Stimulated activated CD4-positive, alpha-beta T cell treated with anti-CD3 and anti-CD28 coated beads, TNF-alpha, amount 100 ng/mL, for 4 hours (primary cell): ENCODE measurements around the gene CROCC2.

Experiments
- DNase-seq, 3 experiments: peaks; one replicate each; pipeline ENCODE4 v3.0.0-alpha.2; 2020; ENCODE audit warnings: low read depth in 3 of 3

Gene CROCC2

GRCh38 chr2:240875228-240876034, 30.7 kb upstream of the CROCC2 start:
- no peak for DNase-seq

GRCh38 chr2:240876035-240876474, 30.1 kb upstream of the CROCC2 start:
- DNase-seq = no peak

- no peak for DNase-seq
These were observed 29.5 kb upstream of the CROCC2 start for GRCh38 chr2:240876475-240877251.

- no peak for DNase-seq
These were observed 28.4 kb upstream of the CROCC2 start for GRCh38 chr2:240877460-240878340.

GRCh38 chr2:240878341-240878936, 27.7 kb upstream of the CROCC2 start:
- DNase-seq = no peak

DNA sequence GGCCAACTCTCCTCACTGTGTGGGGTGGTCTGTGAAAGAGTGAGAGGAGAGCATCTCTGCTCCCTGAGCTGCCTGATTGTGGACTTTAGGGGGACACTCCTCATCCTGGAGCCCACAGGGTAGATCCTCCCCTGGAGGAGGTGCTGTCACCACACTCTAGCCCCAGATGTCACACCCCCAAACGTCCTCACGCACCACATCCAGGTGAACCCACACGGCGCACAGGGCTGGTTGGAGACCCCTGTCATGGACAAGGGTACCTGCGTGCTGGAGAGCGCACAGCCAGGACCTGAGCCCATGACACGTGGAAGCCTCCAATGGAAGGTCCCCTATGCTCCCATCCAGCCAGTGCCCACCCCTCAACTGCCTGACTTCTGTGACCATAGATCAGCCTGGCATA, 27.0 kb upstream of the CROCC2 start:
- DNase-seq = no peak

DNA sequence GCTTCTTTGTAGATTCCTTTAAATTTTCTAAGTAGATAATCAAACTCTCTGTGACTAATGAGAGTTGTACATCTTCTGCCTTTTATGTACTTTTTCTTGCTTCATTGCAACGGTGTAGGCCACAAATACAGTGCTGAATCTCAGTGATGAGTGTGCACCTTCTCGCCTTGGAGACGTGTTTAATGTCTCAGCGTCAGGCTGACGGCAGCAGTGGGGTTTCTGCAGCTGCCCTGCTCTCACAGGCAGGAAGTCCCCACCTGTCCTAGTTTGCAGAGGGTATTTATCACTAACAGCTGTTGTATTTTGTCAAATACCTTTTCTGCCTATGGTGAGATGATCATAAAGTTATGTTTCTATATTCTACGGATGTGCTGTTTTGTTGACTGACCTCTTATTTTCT, 24.2 kb upstream of the CROCC2 start:
- DNase-seq = no peak

DNA sequence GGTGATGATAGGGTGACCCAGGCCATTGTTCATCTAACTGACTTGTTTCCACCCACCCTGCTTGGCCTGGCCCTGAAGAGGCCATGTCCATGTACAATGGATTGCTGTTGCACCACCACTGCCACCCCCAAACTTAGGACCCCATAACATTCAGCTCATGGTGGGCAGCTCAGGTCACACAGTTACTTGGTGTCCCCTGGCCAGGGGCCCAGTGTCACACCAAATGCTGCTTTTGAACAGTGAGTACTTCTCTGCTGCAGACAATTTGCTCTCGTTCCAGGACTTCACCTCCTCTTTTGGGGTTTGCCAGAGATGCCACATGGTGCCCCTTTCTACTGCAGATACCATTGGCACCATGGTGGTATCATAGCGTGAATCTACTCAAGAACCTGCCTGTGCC, 21.9 kb upstream of the CROCC2 start:
- DNase-seq = no peak

GRCh38 chr2:240884745-240885144, 21.4 kb upstream of the CROCC2 start:
- no peak for DNase-seq

DNA sequence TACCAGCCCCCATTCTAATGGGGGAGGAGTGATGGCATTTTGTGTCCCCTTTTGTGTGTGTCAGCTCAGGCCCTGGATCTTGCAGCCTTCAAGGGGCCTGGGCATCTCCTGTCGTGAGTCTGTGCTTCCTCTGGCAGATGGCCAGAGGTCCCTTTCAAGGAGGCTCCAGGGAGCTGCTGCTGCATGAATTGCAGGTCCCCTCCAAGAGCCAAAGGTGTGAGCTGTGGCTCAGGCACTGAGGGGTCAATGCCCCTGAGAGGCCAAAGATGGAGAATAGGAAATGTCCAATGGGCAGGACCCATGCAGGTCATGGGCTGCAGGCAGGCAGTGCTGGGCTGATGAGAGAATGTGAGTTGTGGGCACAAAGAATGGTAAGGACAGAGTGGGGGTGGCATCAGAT, 20.6 kb upstream of the CROCC2 start:
- DNase-seq = no peak

DNA sequence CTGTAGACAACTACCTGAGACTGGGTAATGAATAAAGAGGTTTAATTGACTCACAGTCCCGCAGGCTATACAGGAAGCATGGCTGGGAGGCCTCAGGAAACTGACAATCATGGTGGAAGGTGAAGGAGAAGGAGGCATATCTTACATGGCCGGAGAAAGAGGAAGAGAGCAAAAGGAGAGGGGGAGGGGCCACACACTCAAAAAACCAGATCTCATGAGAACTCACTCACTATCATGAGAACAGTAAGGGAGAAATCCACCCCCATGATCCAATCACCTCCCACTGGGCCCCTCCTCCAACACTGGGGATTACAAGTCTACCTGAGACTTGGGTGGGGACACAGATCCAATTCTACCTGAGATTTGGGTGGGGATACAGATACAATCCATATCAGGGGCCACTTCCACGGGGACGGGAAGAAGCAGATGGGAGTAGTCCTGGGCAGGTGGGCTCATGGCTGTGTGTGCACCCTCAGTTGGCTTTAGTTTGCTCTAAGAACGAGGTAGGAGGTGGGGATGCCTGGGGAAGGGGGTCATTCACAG, 20.0 kb upstream of the CROCC2 start:
- no peak for DNase-seq

DNA sequence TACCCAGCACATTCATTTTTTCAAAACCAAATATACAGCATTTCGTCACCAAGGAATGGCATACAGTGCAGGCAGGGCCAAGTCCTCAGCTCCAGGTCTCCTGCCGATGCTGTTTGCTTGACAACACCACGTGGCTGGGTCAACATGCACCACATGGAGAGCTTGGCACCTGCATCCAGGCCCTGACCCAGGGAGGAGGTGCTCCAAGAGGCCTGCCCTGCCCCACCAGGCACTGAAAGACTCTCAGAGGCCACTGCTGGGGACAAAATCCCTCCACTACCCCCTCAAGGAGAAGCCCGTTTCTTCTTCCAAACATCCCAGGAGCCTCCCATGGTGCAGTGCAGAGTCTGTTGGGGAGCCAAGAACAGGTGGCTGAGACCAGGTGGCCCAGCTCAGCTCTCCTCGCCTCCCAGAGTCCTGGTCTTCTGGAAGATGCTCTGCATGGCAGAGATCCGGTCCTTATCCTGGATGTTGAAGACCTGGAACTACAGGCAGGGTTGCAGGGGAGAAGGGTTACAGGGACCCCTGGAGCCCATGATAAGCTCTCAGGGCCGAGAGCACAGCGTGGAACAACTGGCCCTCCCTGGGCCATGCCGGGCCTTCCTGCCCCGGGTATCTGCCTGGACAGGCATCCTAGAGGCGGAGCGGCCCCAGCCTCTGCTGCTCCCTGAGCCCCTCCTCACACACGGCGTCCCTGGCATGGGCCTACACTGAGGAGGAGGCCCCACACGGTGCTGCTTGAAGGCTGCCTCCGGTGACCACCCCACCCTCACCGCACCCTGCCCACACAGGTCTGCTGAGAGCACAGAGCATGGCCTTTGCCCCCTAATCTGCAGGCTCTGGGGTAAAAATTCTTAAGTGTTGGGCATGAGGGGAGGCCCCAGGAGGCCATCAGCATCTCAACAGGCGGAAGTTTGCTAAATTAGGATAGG, 19.2 kb upstream of the CROCC2 start:
- DNase-seq = no peak

DNA sequence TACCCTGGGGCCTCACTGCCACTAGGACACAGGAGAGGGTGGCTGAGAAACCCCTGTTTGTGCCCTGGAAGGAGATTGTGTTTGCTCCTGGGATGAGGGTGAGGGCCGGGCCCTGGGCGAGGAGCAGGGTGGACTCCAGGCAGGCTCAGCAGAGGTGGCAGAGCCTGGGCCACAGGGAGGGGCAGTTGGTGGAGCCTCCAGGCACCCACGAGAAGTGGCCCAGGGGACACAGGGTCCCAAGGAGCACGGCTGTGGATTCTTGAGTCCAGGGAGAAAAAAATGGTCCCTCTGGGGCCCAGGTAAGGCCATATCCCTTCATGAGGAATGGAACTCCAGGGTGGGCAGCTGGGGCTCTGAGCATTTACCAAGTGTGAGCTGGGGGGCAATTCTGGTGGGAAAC, 18.5 kb upstream of the CROCC2 start:
- no peak for DNase-seq

DNA sequence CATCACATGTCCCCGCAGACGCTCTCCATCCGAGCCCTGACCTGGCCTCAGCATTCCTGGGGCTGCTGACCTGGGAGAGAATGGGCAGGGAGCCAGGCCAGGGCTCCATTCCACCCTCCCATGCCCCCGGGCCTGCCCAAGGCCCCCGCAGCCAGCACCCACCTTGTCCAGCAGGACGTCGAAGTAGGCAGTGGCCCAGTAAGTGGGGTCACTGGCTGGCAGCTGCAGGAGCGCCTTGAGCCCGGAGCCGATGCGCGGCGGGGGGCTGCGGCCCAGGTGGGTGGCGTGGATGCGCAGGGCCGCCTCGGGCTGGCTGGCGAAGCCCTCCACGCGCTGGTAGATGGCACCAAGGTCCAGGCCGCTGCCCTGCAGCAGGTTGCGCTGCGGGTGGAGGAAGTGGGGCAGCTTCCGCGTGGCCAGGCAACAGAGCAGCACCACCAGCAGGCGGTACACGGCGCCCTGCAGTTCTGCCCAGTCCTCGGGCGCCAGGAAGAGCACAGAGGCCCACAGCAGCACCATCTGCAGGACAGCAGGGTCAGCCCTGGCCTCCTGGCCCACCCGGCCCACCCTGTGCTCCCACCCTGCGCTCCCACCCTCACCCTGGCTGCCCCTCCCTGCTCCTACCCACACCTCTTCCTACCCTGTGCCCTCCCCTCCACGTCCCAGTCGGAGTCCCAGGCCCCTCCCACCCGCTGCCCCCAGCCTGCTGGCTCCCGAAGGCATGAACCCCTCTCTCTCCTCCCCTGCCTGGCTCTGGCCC, 17.8 kb upstream of the CROCC2 start:
- no peak for DNase-seq

DNA sequence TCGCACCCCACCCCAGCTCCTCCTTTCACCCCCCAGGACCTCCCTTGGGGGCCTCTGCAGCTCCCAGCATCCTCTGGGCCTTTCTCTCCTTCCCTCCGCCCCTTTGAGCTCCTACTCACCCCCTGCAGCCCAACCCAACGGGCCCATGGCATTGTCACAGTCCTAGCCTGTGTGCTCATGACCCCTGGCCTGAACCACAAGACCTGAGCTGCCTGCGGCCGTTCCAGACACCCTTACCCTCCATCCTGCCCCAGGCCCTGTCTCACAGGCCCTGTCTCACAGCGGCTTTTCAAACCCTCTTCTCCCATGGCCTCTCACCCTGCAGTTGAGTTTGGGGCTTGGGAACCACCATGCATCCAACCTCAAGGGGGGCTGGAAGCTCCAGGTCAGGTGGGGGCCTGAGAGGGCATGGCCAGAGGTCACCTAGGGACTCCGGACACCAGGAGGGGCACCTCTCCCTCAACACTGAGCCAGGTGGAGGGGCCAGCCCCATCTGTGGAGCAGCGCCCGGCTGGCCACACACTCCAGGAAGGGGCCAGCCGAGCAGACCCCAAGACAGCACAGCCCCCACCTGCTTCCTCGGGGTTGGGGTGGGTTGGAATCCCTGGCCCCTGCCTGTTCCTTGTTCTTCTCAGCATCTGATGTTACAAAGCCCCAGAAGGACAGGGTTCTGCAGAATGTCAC, 17.1 kb upstream of the CROCC2 start:
- no peak for DNase-seq

DNA sequence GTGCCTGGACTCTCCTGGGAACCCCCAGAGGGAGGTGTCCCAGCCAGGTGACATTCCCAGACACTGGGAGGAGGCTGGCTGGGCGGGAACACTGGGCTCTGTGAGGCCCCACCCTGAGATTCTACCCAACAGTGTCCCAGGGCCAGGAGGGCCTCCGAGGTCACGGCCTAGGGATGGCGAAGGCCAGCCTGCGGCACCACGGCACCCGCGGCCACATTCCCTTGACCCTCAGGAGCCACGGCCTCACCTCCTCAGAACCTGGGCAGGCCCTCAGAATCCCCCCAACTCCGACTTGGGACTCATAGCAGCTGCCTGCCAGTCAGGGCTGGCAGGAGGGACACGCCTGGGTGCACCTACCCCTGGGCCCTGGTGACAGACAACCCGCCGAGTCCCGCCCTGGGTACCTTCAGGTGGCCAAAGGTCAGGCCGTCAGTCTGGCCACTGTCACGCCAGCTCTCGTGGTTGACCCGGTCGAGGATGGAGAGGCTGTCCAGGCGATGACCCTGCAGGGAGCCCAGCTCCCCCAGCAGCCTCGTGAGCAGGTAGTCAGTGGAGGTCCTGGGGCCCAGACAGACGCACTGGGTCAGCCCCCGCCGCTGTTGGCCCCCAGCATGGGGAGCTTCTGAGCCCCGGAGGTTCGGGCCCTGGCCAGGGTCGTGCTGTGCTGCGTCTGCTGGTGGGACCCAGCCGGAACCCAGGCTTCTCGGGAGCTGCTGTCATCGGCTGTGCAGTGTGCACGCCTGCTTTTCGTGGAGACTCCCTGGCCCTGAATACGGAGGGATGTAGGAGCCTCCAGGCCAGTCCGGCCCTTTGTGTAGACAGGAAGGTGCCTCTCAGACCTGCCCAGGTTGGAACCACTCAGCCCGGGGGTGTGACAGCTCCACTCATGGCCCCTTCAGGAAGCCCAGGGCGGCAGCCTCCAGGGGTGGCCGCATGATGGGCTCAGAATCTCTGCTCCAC, 16.3 kb upstream of the CROCC2 start:
- DNase-seq = no peak

GRCh38 chr2:240890691-240891090, 15.4 kb upstream of the CROCC2 start:
- DNase-seq = no peak
